GM12878 (cell line): ENCODE results near the gene FEZF2. TPM values are rescaled to one million over a fixed set of nuclear protein-coding genes. Genes with fewer than 3 reads are reported as not detected.

Source experiments
- BMI1 ChIP-seq: fragments of 450-650 bp; IDR thresholded peaks from 2 replicates; pipeline ENCODE4 v1.6.1; 2016; ENCODE audit warnings: mild to moderate bottlenecking, moderate library complexity, borderline replicate concordance
- CBX5 ChIP-seq: sonication (generic); IDR thresholded peaks from 2 replicates; pipeline ENCODE4 v1.6.1; 2016; ENCODE audit warnings: low read depth, moderate library complexity, mild to moderate bottlenecking, inconsistent platforms
- CREM ChIP-seq: IDR thresholded peaks from 2 replicates; pipeline ENCODE4 v1.6.1; 2014; ENCODE audit warnings: antibody characterized with exemption, low read depth
- NRF1 ChIP-seq: conservative IDR thresholded peaks from 2 replicates; pipeline ENCODE4 v1.6.1; 2011; ENCODE audit warnings: mild to moderate bottlenecking, low read depth, low read length, improper control_type of control experiment
- POU2F2 ChIP-seq: IDR thresholded peaks from 3 replicates; pipeline ENCODE4 v1.6.1; 2011; ENCODE audit warnings: low read depth, mild to moderate bottlenecking, low read length, borderline replicate concordance
- SMAD1 ChIP-seq: fragments of 450-650 bp; IDR thresholded peaks from 2 replicates; pipeline ENCODE4 v1.6.1; 2018; ENCODE audit warnings: mild to moderate bottlenecking, low read depth; ENCODE audit not compliant: partially characterized antibody
- SPI1 ChIP-seq: IDR thresholded peaks from 2 replicates; pipeline ENCODE4 v1.6.1; 2011; ENCODE audit warnings: low read depth, mild to moderate bottlenecking, low read length, moderate library complexity, borderline replicate concordance; ENCODE audit not compliant: insufficient read depth
- polyA plus RNA-seq, 11 experiments: library from polyadenylated mRNA; depleted of rRNA in 4 of 11; unstranded in 6 of 11; stranded (reverse) in 5 of 11; fragments of >200 nt; fragmentation: Nextera tagmentation in 4 of 11; fragmentation: Illumina TruSeq in 1 of 11; extraction: Ambion mirVana in 4 of 11; extraction: Trizol in 1 of 11; gene quantifications; 1 replicate in 1 of 11; 2 replicates in 10 of 11; pipeline versions ENCODE4 v1.2.1 to v1.2.3, GENCODE V29; 2011 to 2016; ENCODE audit warnings: inconsistent platforms in 2 of 11, missing spikeins in 2 of 11, low read depth in 1 of 11
- total RNA-seq, 4 experiments: library from RNA; depleted of rRNA in 3 of 4; stranded (reverse); fragments of >200 nt in 3 of 4; fragmentation: Illumina TruSeq in 1 of 4; extraction: Trizol in 1 of 4; gene quantifications; 2 replicates each; pipeline versions ENCODE4 v1.2.1 to v1.2.3, GENCODE V29; 2013 to 2021
- TF ChIP-seq, protein P1 (sequence below): fragments of 450-650 bp; IDR thresholded peaks from 2 replicates; pipeline ENCODE4 v1.6.1; 2017; ENCODE audit warnings: low read depth, mild to moderate bottlenecking, moderate library complexity
- TF ChIP-seq, protein P2 (sequence below): IDR thresholded peaks from 2 replicates; pipeline ENCODE4 v1.6.1; 2011; ENCODE audit warnings: borderline replicate concordance, low read depth, mild to moderate bottlenecking, moderate library complexity, low read length; ENCODE audit not compliant: insufficient read depth, poor library complexity, severe bottlenecking
- TF ChIP-seq, protein P3 (sequence below): fragments of 450-650 bp; formaldehyde crosslinking; IDR thresholded peaks from 2 replicates; pipeline ENCODE4 v1.5.0; 2022; ENCODE audit warnings: mild to moderate bottlenecking, missing genetic modification characterization

FEZF2 gene
- total and polyA plus RNA-seq, 10 of the 15 experiments (the other 5 are each of a cell fraction or from before 2014, with no cell fraction given): not detected

DNA sequence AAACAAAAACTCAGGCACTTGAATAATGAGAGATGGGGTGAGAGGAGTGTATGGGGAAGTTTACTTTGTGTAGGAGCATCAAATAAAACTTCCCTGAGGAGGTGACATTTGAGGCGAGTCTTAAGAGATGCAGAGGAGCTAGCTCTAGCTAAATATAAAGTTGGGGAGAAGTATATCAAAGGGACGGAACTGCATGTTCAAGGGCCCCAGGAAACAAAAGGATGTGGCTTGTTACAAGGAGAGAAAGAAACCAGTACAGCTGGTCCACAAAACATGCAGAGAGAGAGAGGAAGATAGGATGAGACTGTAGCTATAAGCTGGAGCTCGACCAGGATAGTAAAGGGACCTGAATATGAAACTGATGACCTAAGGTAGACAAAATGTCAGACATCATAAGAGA is 17.6 kb downstream of the FEZF2 start (continued):
- TF ChIP-seq SMAD1 (no peak), CBX5 (no peak), SPI1 (no peak), BMI1 (no peak), CREM (no peak), NRF1 (no peak), POU2F2 (no peak)
- TF ChIP-seq, protein P1, sequence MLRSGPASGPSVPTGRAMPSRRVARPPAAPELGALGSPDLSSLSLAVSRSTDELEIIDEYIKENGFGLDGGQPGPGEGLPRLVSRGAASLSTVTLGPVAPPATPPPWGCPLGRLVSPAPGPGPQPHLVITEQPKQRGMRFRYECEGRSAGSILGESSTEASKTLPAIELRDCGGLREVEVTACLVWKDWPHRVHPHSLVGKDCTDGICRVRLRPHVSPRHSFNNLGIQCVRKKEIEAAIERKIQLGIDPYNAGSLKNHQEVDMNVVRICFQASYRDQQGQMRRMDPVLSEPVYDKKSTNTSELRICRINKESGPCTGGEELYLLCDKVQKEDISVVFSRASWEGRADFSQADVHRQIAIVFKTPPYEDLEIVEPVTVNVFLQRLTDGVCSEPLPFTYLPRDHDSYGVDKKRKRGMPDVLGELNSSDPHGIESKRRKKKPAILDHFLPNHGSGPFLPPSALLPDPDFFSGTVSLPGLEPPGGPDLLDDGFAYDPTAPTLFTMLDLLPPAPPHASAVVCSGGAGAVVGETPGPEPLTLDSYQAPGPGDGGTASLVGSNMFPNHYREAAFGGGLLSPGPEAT: no peak
- TF ChIP-seq, protein P2, sequence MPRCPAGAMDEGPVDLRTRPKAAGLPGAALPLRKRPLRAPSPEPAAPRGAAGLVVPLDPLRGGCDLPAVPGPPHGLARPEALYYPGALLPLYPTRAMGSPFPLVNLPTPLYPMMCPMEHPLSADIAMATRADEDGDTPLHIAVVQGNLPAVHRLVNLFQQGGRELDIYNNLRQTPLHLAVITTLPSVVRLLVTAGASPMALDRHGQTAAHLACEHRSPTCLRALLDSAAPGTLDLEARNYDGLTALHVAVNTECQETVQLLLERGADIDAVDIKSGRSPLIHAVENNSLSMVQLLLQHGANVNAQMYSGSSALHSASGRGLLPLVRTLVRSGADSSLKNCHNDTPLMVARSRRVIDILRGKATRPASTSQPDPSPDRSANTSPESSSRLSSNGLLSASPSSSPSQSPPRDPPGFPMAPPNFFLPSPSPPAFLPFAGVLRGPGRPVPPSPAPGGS: no peak
- TF ChIP-seq, protein P3, sequence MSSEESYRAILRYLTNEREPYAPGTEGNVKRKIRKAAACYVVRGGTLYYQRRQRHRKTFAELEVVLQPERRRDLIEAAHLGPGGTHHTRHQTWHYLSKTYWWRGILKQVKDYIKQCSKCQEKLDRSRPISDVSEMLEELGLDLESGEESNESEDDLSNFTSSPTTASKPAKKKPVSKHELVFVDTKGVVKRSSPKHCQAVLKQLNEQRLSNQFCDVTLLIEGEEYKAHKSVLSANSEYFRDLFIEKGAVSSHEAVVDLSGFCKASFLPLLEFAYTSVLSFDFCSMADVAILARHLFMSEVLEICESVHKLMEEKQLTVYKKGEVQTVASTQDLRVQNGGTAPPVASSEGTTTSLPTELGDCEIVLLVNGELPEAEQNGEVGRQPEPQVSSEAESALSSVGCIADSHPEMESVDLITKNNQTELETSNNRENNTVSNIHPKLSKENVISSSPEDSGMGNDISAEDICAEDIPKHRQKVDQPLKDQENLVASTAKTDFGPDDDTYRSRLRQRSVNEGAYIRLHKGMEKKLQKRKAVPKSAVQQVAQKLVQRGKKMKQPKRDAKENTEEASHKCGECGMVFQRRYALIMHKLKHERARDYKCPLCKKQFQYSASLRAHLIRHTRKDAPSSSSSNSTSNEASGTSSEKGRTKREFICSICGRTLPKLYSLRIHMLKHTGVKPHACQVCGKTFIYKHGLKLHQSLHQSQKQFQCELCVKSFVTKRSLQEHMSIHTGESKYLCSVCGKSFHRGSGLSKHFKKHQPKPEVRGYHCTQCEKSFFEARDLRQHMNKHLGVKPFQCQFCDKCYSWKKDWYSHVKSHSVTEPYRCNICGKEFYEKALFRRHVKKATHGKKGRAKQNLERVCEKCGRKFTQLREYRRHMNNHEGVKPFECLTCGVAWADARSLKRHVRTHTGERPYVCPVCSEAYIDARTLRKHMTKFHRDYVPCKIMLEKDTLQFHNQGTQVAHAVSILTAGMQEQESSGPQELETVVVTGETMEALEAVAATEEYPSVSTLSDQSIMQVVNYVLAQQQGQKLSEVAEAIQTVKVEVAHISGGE (CRISPR knock-in tag): no peak
